ENCODE data around the gene DNAJB12. TPM values are rescaled to one million over a fixed set of nuclear protein-coding genes. Genes with fewer than 3 reads are reported as not detected.
A peak's percentile ranks its signal among the peaks of the same experiment; 100 is the strongest.

DNAJB12 gene
- total RNA-seq, 1 donor from 2014 or later = 39.0 TPM

DNA sequence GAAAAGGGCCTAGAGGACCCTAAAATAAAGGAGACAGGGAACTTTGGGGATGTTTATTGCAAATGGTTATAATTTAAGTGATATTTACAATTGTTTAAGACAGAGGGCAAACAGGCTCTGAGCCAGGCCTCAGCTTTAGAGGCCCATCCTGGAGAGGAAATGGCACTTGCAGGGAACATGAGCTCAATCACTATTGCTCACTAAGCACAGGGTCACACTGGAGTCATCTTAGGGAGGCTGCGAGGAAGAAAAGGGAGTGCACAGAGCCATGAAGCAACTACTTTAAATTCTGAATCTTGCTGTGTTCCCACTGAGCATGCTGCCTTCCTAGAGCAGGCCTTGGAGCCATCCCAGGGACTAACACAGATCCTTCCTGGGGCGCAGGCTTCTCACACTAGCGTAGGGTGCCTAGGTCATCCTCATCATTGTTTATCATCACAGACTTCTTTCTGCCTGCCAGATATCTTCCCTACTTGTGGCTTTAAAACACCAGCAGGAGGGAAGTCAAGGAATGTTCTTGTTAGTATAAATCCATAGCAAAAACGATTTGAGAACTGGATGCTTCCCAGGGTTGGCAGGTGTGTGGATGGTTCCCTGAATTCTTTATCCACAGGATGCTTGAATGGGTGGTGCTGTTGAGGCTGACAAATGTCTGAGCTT lies 12.7 kb upstream of the DNAJB12 start:
- ChIA-PET CTCF (no interaction called here), POLR2A (interaction anchor here (0.7 kb wide), 1 partner anchor 89 kb away, joined by 6 read pairs; no protein-coding TSS in a partner anchor)
- Mint-ChIP-seq H3K27ac (no peak overlapping the region), H3K4me1 (peaks cover 13% of the 10 kb centered on the region), H3K27me3 (no peaks in the 10 kb centered on the region), H3K36me3 (ENCODE audit: low read depth) (peaks cover 32% of the 10 kb centered on the region), H3K9me3 (no peaks in the 10 kb centered on the region), H3K4me3 (no peak overlapping the region)
- intact Hi-C loops (cut with micrococcal nuclease) = no loop called here
- ATAC-seq (ENCODE audit: low read depth) (no peak), DNase-seq (no peak)
- TF ChIP-seq, protein P1, sequence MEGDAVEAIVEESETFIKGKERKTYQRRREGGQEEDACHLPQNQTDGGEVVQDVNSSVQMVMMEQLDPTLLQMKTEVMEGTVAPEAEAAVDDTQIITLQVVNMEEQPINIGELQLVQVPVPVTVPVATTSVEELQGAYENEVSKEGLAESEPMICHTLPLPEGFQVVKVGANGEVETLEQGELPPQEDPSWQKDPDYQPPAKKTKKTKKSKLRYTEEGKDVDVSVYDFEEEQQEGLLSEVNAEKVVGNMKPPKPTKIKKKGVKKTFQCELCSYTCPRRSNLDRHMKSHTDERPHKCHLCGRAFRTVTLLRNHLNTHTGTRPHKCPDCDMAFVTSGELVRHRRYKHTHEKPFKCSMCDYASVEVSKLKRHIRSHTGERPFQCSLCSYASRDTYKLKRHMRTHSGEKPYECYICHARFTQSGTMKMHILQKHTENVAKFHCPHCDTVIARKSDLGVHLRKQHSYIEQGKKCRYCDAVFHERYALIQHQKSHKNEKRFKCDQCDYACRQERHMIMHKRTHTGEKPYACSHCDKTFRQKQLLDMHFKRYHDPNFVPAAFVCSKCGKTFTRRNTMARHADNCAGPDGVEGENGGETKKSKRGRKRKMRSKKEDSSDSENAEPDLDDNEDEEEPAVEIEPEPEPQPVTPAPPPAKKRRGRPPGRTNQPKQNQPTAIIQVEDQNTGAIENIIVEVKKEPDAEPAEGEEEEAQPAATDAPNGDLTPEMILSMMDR (IDR thresholded peaks at IDR 0.05) = no peak

GRCh38 chr10:72365106-72365895 lies 10.6 kb upstream of the DNAJB12 start:
- Mint-ChIP-seq H3K9me3 (no peaks in the 10 kb centered on the region), H3K4me3 (no peak overlapping the region), H3K4me1 (peaks cover 13% of the 10 kb centered on the region), H3K27ac (peak overlapping the region; percentile 83), H3K27me3 (no peaks in the 10 kb centered on the region), H3K36me3 (ENCODE audit: low read depth) (peaks cover 30% of the 10 kb centered on the region)
- TF ChIP-seq, protein P1 (IDR thresholded peaks at IDR 0.05) = no peak
- no peak for ATAC-seq (ENCODE audit: low read depth)
- ChIA-PET CTCF (interaction anchor here (1.1 to 3.3 kb wide), 8 partner anchors 24 to 795 kb away, joined by 3 to 60 read pairs (median 5); partner anchors contain the start of gene P4HA1), POLR2A (interaction anchor here (1.2 kb wide), 1 partner anchor 327 kb away, joined by 4 read pairs; no protein-coding TSS in a partner anchor)
- intact Hi-C loops (cut with micrococcal nuclease) = loop anchor here (2.0 kb wide), 1 partner anchor 328 kb away; the partner anchor contains the start of gene MCU
- no peak for DNase-seq

DNA sequence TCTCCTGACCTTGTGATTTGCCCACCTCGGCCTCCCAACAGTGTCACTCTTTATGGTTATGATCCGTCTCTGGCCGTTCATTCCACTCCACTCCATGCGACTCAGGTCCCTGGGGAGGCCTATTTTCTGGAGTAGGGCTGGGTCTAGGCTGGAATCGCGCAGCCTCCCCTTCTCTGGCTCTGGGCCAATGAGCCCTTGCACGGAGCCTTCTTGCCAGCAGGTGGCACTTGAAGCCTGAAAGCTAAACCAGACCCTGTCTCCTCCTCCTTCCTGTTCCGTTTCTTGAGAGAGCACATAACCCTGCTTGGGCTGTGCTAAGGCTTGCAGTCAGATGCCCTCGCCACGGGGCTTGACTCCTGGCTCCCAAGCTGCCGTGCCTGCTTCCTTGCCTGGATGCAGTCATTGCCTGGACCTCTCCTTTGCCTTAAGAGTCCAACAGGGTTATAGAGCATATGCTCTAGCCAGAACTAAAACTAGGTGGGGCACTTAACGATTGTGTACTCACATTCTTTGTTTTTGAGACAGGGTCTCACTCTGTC lies 9.6 kb upstream of the DNAJB12 start:
- Mint-ChIP-seq H3K4me3 (peak overlapping the region; percentile 38), H3K9me3 (no peaks in the 10 kb centered on the region), H3K36me3 (ENCODE audit: low read depth) (peaks cover 28% of the 10 kb centered on the region), H3K4me1 (peaks cover 13% of the 10 kb centered on the region), H3K27me3 (no peaks in the 10 kb centered on the region), H3K27ac (peak overlapping the region; percentile 83)
- POLR2A ChIA-PET = interaction anchor here (1.0 to 1.5 kb wide), 4 partner anchors 10 to 509 kb away, joined by 3 to 8 read pairs (median 4); partner anchors contain the start of gene DNAJB12
- DNase-seq = peak; percentile 74
- peak; percentile 100 for ATAC-seq (ENCODE audit: low read depth)
- intact Hi-C loops (cut with micrococcal nuclease) = loop anchor here (1.0 to 5.0 kb wide), 7 partner anchors 204 to 795 kb away; partner anchors contain the start of genes MCU and MICU1
- TF ChIP-seq, protein P1 (IDR thresholded peaks at IDR 0.05) = no peak
- CTCF ChIA-PET = interaction anchor here (1.1 to 3.3 kb wide), 8 partner anchors 9 to 796 kb away, joined by 3 to 60 read pairs (median 5); partner anchors contain the start of gene DNAJB12

DNA sequence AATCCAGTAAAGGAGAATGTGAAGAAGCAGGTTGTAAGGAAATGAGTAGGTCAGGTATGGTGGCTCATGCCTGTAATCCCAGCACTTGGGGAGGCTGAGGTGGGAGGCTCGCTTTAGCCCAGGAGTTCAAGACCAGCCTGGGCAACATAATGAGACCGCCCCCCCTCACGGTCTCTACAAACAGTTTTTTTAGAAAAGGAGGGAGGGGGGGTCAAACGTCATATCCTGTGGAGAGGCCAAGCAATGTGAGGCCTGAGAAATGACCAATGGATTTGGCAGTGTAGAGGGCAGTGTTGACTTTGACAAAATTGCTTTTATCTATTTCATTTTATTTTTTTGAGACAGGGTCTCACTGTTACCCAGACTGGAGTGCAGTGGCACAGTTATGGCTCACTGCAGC lies 2.3 kb upstream of the DNAJB12 start:
- H3K27ac Mint-ChIP-seq = no peak overlapping the region
- intact Hi-C loops (cut with micrococcal nuclease) = loop anchor here (10.0 kb wide), 1 partner anchor 1138 kb away; the partner anchor contains the start of gene PPP3CB
- DNase-seq (no peak), ATAC-seq (ENCODE audit: low read depth) (no peak)
- H3K36me3 Mint-ChIP-seq (ENCODE audit: low read depth) = peaks cover 17% of the 10 kb centered on the region
- TF ChIP-seq, protein P1 (IDR thresholded peaks at IDR 0.05) = no peak
- H3K4me3 Mint-ChIP-seq = no peak overlapping the region
- ChIA-PET POLR2A (no interaction called here), CTCF (no interaction called here)
- H3K4me1 Mint-ChIP-seq = peaks cover 30% of the 10 kb centered on the region
- H3K27me3 Mint-ChIP-seq = no peaks in the 10 kb centered on the region
- H3K9me3 Mint-ChIP-seq = no peaks in the 10 kb centered on the region

Data from activated B cell treated with CpG ODN at 0.5 μM for 24 hours (primary cell).